ENCODE data around the gene CFAP410.

Gene CFAP410

DNA sequence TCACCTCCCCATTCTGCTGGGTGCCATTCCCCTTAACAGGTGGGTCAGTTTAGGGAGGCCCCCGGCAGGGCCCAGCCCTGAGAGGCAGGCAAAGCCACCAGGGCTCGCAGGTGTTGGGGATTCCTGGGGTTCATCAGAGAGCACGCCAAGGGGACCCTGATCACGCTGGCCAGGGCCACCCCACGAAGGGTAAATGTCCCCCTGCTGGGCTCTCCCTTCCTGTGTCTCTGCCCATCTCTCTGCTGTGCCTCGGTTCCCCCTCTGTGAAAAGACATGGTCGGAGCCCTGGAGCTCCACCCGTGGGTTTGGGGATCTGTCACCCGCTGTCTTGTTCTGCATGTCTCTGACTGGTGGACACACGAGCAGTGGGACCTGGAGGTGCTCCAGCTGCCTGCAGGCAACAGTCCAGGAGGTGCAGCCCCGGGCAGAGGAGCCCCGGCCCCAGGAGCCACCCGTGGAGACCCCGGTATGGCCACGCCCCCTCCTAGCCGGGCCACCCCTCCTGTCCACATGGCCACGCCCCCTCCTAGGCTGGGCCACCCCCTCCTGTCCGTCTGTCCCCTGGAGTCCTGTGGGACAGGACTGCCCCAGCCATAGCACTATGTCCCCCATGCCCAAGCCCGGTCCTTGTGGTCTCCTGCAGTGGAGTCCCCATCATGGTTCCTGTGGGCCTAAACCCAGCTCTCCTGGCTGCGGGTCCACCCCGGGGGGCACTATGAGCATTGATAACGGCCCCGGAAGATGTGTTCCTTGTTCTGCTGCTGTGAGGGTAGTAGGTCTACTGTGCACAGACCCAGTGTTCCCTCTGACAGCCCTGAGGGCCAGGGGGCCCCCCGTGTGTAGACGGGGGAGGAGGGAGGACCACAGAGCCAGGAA is 47.0 kb downstream of the CFAP410 start:
- no peak for TF ChIP-seq CTCF (IDR thresholded peaks at IDR 0.05; ENCODE audit: extremely low read depth, insufficient read depth, missing control alignments)
- DNase-seq (ENCODE audit: low spot score) = no peak
- in situ Hi-C loops (cut with MboI; ENCODE audit: low pct_unique_long_range_greater_than_20kb, low sequenced_read_pairs, unreplicated experiment) = loop anchor here (25.0 kb wide), 1 partner anchor 205 kb away; no protein-coding TSS in a partner anchor

GRCh38 chr21:44291078-44291935 is 47.9 kb downstream of the CFAP410 start:
- in situ Hi-C loops (cut with MboI; ENCODE audit: low pct_unique_long_range_greater_than_20kb, low sequenced_read_pairs, unreplicated experiment) = loop anchor here (25.0 kb wide), 1 partner anchor 204 kb away; no protein-coding TSS in a partner anchor
- no peak for TF ChIP-seq CTCF (IDR thresholded peaks at IDR 0.05; ENCODE audit: extremely low read depth, insufficient read depth, missing control alignments)
- no peak for DNase-seq (ENCODE audit: low spot score)

- TF ChIP-seq CTCF (IDR thresholded peaks at IDR 0.05; ENCODE audit: extremely low read depth, insufficient read depth, missing control alignments) = no peak
- no peak for DNase-seq (ENCODE audit: low spot score)
- in situ Hi-C loops (cut with MboI; ENCODE audit: low pct_unique_long_range_greater_than_20kb, low sequenced_read_pairs, unreplicated experiment) = loop anchor here (25.0 kb wide), 1 partner anchor 203 kb away; no protein-coding TSS in a partner anchor
Measured at GRCh38 chr21:44290327-44291077, 48.7 kb downstream of the CFAP410 start.

- TF ChIP-seq CTCF (IDR thresholded peaks at IDR 0.05; ENCODE audit: extremely low read depth, insufficient read depth, missing control alignments) = no peak
- no peak for DNase-seq (ENCODE audit: low spot score)
- in situ Hi-C loops (cut with MboI; ENCODE audit: low pct_unique_long_range_greater_than_20kb, low sequenced_read_pairs, unreplicated experiment) = loop anchor here (25.0 kb wide), 1 partner anchor 202 kb away; no protein-coding TSS in a partner anchor
Measured at GRCh38 chr21:44289381-44290010, 49.7 kb downstream of the CFAP410 start.

DNA sequence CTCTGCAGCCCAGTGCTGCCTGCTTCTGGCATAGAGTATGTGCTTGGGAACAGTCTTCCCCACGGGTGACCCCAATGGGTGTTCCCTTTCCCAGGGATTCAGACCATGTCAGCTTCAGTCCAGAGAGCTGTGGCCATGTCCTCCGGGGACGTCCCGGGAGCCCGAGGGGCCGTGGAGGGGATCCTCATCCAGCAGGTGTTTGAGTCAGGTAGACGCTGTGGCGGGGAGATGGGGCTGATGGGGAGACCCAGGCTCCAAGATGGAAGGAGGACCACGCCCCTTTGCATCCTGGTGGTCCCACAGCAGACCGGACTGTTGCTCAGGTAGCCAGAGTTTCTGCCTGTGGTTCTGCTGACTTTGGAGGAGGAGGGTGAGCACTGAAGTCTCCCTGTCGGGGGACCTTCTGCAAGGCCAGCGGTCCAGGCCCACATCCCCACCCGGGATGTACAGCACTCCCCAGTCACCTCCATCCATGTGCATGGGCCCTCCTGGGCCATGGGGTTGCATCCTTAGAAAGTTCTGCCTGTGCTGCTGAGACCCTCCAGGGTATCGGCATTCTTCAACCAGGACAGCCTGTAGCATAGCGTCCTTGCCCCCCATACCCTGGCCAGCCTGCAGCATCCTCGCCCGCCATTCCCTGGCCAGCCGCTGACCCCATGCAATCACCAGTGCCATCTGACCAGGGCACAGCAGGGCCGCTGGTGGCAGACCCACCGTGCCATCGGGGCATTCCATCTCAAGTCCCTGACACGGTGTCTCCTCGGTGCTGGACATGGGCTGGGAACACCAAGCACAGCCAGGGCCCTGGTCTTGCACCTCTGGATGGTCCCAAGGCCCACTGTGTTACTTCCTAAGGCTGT is 50.7 kb downstream of the CFAP410 start:
- in situ Hi-C loops (cut with MboI; ENCODE audit: low pct_unique_long_range_greater_than_20kb, low sequenced_read_pairs, unreplicated experiment) = loop anchor here (25.0 kb wide), 1 partner anchor 201 kb away; no protein-coding TSS in a partner anchor
- no peak for DNase-seq (ENCODE audit: low spot score)
- TF ChIP-seq CTCF (IDR thresholded peaks at IDR 0.05; ENCODE audit: extremely low read depth, insufficient read depth, missing control alignments) = no peak

Measured in GM13977 (cell line).